ENCODE results near the gene DUS1L.

The DUS1L gene

GRCh38 chr17:82112181-82112913, 46.7 kb upstream of the DUS1L start:
- DNase-seq (ENCODE audit: low read depth) = no peak
- H3K4me3 ChIP-seq (ENCODE audit: low read depth, low read length) = no peak overlapping the region
- TF ChIP-seq CTCF (IDR thresholded peaks at IDR 0.05; ENCODE audit: low read depth, low read length, missing control alignments) = no peak

GRCh38 chr17:82110298-82110697, 44.7 kb upstream of the DUS1L start:
- DNase-seq (ENCODE audit: low read depth) = no peak
- H3K4me3 ChIP-seq (ENCODE audit: low read depth, low read length) = no peak overlapping the region
- TF ChIP-seq CTCF (IDR thresholded peaks at IDR 0.05; ENCODE audit: low read depth, low read length, missing control alignments) = no peak

GRCh38 chr17:82108961-82109475, 43.4 kb upstream of the DUS1L start:
- DNase-seq (ENCODE audit: low read depth) = no peak
- TF ChIP-seq CTCF (IDR thresholded peaks at IDR 0.05; ENCODE audit: low read depth, low read length, missing control alignments) = no peak

GRCh38 chr17:82108496-82108945, 42.9 kb upstream of the DUS1L start:
- no peak for DNase-seq (ENCODE audit: low read depth)
- no peak overlapping the region for H3K4me3 ChIP-seq (ENCODE audit: low read depth, low read length)
- no peak for TF ChIP-seq CTCF (IDR thresholded peaks at IDR 0.05; ENCODE audit: low read depth, low read length, missing control alignments)

More at GRCh38 chr17:82108961-82109475, 43.4 kb upstream of the DUS1L start:
- H3K4me3 ChIP-seq (ENCODE audit: low read depth, low read length) = no peak overlapping the region

- TF ChIP-seq CTCF (IDR thresholded peaks at IDR 0.05; ENCODE audit: low read depth, low read length, missing control alignments) = no peak
- H3K4me3 ChIP-seq (ENCODE audit: low read depth, low read length) = no peak overlapping the region
- DNase-seq (ENCODE audit: low read depth) = no peak
These were observed 42.4 kb upstream of the DUS1L start for GRCh38 chr17:82108038-82108437.

- peak; percentile 36 for TF ChIP-seq CTCF (IDR thresholded peaks at IDR 0.05; ENCODE audit: low read depth, low read length, missing control alignments)
- DNase-seq (ENCODE audit: low read depth) = no peak
- no peak overlapping the region for H3K4me3 ChIP-seq (ENCODE audit: low read depth, low read length)
These were observed 41.8 kb upstream of the DUS1L start for GRCh38 chr17:82107341-82107860.
